ENCODE results near the gene FBXL19. TPM values are rescaled to one million over a fixed set of nuclear protein-coding genes. Genes with fewer than 3 reads are reported as not detected.

Gene FBXL19
- total and polyA plus RNA-seq, 2 of the 13 experiments (the other 11 are each of a cell fraction or from before 2014, with no cell fraction given), result 6.0 to 13.7 TPM

DNA sequence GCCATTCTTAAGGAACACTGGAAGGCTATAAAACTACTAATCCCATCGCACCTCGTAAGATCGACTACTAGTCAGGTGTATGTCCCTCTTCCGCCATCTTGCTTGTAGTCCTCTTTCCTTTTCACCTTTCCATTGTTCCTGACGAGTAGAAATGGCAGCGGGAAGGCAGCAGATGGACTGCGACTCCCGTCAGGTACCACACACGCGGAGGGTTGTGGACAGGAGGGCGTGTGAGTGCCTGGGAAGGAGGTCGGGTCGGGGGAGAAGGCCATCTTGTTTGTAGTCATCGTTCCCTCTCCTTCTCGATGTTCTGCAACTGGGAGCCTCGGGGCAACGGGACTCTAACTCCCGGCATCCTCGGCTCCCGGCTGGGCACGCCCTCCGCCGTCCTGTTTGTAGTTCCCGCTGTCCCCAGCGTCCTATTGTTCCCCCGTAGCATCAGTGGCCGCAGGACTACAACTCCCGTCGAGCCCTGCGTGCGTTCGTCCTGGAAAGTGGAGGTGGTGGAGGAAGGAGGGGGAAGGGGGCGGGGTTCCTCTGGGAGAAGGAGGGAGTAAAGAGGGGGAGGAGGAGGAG, 324 bp upstream of the FBXL19 start (continued):
- TF ChIP-seq BCL3 (CRISPR knock-in tag; IDR thresholded peaks at IDR 0.05) (peak; percentile 25; the same call in 1 of the 2 replicates), CBX5 (CRISPR knock-in tag; IDR thresholded peaks at IDR 0.05; ENCODE audit: borderline replicate concordance) (0 out of 2 replicates have a peak, but pooled peaks have one; percentile 35), CEBPB (IDR thresholded peaks at IDR 0.05; ENCODE audit: borderline replicate concordance, low read depth, low read length) (peak; percentile 20; the same call in 1 of the 2 replicates), XRCC5 (optimal IDR thresholded peaks at IDR 0.05; ENCODE audit: low read length) (no peak), THAP7 (CRISPR knock-in tag; IDR thresholded peaks at IDR 0.05) (peak; percentile 100), SMAD3 (CRISPR knock-in tag; IDR thresholded peaks at IDR 0.05) (no peak; the same call in 1 of the 2 replicates), LBX2 (CRISPR knock-in tag; IDR thresholded peaks at IDR 0.05; ENCODE audit: borderline replicate concordance) (no peak), NFYC (CRISPR knock-in tag; IDR thresholded peaks at IDR 0.05) (no peak; the same call in 1 of the 2 replicates), ZFP82 (CRISPR knock-in tag; IDR thresholded peaks at IDR 0.05; ENCODE audit: borderline replicate concordance) (0 out of 2 replicates have a peak, but pooled peaks have one; percentile 35), SOX5 (CRISPR knock-in tag; IDR thresholded peaks at IDR 0.05; ENCODE audit: borderline replicate concordance) (peak; percentile 64), NR2F1 (CRISPR knock-in tag; IDR thresholded peaks at IDR 0.05) (no peak), RARG (CRISPR knock-in tag; IDR thresholded peaks at IDR 0.05; ENCODE audit: low read depth) (no peak), RBM22 (optimal IDR thresholded peaks at IDR 0.05; ENCODE audit: low read length) (peak; percentile 35), FOXA1 (IDR thresholded peaks at IDR 0.05) (no peak), FOXA1 (CRISPR knock-in tag; IDR thresholded peaks at IDR 0.05) (peak; percentile 61), ZBTB8A (CRISPR knock-in tag; IDR thresholded peaks at IDR 0.05; ENCODE audit: borderline replicate concordance, low read depth) (no peak), ZBTB25 (CRISPR knock-in tag; IDR thresholded peaks at IDR 0.05) (no peak), HOXD1 (CRISPR knock-in tag; IDR thresholded peaks at IDR 0.05) (peak; percentile 63; the same call in 1 of the 2 replicates)
- TF ChIP-seq, protein P1, sequence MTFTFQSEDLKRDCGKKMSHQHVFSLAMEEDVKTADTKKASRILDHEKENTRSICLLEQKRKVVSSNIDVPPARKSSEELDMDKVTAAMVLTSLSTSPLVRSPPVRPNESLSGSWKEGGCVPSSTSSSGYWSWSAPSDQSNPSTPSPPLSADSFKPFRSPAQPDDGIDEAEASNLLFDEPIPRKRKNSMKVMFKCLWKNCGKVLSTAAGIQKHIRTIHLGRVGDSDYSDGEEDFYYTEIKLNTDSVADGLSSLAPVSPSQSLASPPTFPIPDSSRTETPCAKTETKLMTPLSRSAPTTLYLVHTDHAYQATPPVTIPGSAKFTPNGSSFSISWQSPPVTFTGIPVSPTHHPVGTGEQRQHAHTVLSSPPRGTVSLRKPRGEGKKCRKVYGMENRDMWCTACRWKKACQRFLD (CRISPR knock-in tag; IDR thresholded peaks at IDR 0.05; ENCODE audit: borderline replicate concordance), result peak; percentile 17; the same call in 1 of the 2 replicates
- TF ChIP-seq, protein P2, sequence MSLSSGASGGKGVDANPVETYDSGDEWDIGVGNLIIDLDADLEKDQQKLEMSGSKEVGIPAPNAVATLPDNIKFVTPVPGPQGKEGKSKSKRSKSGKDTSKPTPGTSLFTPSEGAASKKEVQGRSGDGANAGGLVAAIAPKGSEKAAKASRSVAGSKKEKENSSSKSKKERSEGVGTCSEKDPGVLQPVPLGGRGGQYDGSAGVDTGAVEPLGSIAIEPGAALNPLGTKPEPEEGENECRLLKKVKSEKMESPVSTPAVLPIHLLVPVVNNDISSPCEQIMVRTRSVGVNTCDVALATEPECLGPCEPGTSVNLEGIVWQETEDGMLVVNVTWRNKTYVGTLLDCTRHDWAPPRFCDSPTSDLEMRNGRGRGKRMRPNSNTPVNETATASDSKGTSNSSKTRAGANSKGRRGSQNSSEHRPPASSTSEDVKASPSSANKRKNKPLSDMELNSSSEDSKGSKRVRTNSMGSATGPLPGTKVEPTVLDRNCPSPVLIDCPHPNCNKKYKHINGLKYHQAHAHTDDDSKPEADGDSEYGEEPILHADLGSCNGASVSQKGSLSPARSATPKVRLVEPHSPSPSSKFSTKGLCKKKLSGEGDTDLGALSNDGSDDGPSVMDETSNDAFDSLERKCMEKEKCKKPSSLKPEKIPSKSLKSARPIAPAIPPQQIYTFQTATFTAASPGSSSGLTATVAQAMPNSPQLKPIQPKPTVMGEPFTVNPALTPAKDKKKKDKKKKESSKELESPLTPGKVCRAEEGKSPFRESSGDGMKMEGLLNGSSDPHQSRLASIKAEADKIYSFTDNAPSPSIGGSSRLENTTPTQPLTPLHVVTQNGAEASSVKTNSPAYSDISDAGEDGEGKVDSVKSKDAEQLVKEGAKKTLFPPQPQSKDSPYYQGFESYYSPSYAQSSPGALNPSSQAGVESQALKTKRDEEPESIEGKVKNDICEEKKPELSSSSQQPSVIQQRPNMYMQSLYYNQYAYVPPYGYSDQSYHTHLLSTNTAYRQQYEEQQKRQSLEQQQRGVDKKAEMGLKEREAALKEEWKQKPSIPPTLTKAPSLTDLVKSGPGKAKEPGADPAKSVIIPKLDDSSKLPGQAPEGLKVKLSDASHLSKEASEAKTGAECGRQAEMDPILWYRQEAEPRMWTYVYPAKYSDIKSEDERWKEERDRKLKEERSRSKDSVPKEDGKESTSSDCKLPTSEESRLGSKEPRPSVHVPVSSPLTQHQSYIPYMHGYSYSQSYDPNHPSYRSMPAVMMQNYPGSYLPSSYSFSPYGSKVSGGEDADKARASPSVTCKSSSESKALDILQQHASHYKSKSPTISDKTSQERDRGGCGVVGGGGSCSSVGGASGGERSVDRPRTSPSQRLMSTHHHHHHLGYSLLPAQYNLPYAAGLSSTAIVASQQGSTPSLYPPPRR (CRISPR knock-in tag; IDR thresholded peaks at IDR 0.05; ENCODE audit: borderline replicate concordance), result no peak

Data from HepG2 (cell line).